ENCODE results near the gene CNGA2. TPM values are rescaled to one million over a fixed set of nuclear protein-coding genes. Genes with fewer than 3 reads are reported as not detected.

Gene CNGA2
- total and polyA plus RNA-seq, 2 donors (not counting 3 experiments of a cell fraction or from before 2014, with no cell fraction given), result not detected

DNA sequence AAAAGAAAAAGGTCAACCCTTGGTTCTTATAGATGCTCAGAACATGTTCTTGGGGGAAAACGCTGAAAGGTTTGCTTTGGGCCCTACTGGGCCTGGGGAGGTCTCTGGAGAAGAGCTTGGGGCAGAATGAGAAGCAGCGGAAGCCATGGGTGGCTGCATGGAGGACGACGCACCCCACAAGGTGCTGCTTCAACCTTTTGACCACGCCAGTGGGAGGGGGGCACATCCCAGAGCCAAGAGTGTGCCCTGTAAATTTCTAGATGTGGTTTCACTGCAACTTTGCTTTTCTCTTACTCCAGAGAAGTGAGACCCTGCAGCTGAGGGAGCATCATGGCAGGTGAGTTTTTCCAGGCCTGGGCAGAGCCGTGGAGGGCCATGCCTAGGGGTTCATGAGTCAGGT lies 36.1 kb upstream of the CNGA2 start:
- DNase-seq (ENCODE audit: low read depth, low spot score), result no peak
- H3K27me3 ChIP-seq (ENCODE audit: control insufficient read depth in 2 of 2, insufficient read depth in 2 of 2, low read length in 2 of 2), result no peaks in the 10 kb centered on the region
- no peak for TF ChIP-seq MYC (IDR thresholded peaks at IDR 0.05; ENCODE audit: low read depth, low read length)
- TF ChIP-seq EZH2 (IDR thresholded peaks at IDR 0.05; ENCODE audit: borderline replicate concordance, low read depth, low read length, severe bottlenecking), result no peak
- TF ChIP-seq FOS (IDR thresholded peaks at IDR 0.05; ENCODE audit: borderline replicate concordance, insufficient read depth, low read length), result no peak
- intact Hi-C loops (cut with micrococcal nuclease) (no loop called here), dilution Hi-C loops (cut with MboI; ENCODE audit: extremely low pct_ligation_motif_present, low sequenced_read_pairs) (no loop called here)
- H4K20me1 ChIP-seq (replicated peaks; ENCODE audit: control insufficient read depth, extremely low read depth, insufficient read depth, low read length), result no peaks in the 10 kb centered on the region
- POLR2A ChIA-PET, result no interaction called here
- H3K4me3 ChIP-seq (replicated peaks in 1 of 3; ENCODE audit: insufficient read depth in 1 of 3, low read depth in 1 of 3, low read length in 3 of 3), result no peak overlapping the region
- BruUV-seq (replicated peaks), result no TSS peak
- H2AFZ ChIP-seq (ENCODE audit: low read depth, low read length), result no peak overlapping the region
- H3K9ac ChIP-seq (replicated peaks; ENCODE audit: extremely low read depth, insufficient read depth, low read length), result no peak overlapping the region
- H3K4me1 ChIP-seq (ENCODE audit: control insufficient read depth, extremely low read depth, insufficient read depth, low read length), result no peaks in the 10 kb centered on the region
- CTCF ChIA-PET, result no interaction called here
- no peak overlapping the region for H3K27ac ChIP-seq (ENCODE audit: insufficient read depth, low read depth, low read length)
- FAIRE-seq, result no peak
- no peaks in the 10 kb centered on the region for H3K36me3 ChIP-seq (ENCODE audit: control insufficient read depth in 2 of 2, extremely low read depth in 1 of 2, insufficient read depth in 2 of 2, low read length in 2 of 2)
- no peaks in the 10 kb centered on the region for H3K9me1 ChIP-seq (replicated peaks; ENCODE audit: control insufficient read depth, extremely low read depth, insufficient read depth, low read length)
- H3K9me3 ChIP-seq (replicated peaks; ENCODE audit: control insufficient read depth, insufficient read depth, low read length), result no peaks in the 10 kb centered on the region
- no peaks in the 10 kb centered on the region for H3K79me2 ChIP-seq (ENCODE audit: control insufficient read depth, insufficient read depth, low read length)
- no peak overlapping the region for H3K4me2 ChIP-seq (ENCODE audit: insufficient read depth, low read length)

DNA sequence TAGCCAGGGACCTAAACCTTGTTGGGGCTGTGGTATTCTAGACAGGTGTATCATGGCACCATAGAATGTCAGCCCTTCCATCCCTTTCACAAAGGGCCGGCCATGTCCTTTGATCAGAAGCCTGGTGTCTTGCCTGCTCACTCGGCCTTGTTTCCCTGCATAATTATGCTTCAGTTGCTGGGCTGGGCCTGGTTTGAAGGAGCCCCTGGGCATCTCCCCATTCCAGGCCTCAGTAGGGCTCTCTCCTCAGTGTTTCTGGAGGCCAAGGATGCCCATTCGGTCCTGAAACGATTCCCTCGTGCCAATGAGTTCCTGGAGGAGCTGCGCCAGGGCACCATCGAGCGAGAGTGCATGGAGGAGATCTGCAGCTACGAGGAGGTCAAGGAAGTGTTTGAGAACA lies 34.8 kb upstream of the CNGA2 start:
- no peak for FAIRE-seq
- ChIA-PET POLR2A (no interaction called here), CTCF (no interaction called here)
- no peak for TF ChIP-seq FOS (IDR thresholded peaks at IDR 0.05; ENCODE audit: borderline replicate concordance, insufficient read depth, low read length)
- TF ChIP-seq, protein P1, sequence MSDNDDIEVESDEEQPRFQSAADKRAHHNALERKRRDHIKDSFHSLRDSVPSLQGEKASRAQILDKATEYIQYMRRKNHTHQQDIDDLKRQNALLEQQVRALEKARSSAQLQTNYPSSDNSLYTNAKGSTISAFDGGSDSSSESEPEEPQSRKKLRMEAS (IDR thresholded peaks at IDR 0.05; ENCODE audit: insufficient read depth, insufficient read length), result no peak
- H3K4me2 ChIP-seq (ENCODE audit: insufficient read depth, low read length), result no peak overlapping the region
- intact Hi-C loops (cut with micrococcal nuclease), result no loop called here
- H3K27ac ChIP-seq (ENCODE audit: insufficient read depth, low read depth, low read length), result no peak overlapping the region
- H3K79me2 ChIP-seq (ENCODE audit: control insufficient read depth, insufficient read depth, low read length), result no peaks in the 10 kb centered on the region
- H3K4me3 ChIP-seq (replicated peaks in 1 of 3; ENCODE audit: insufficient read depth in 1 of 3, low read depth in 1 of 3, low read length in 3 of 3), result no peak overlapping the region
- no peak overlapping the region for H3K9ac ChIP-seq (replicated peaks; ENCODE audit: extremely low read depth, insufficient read depth, low read length)
- no peaks in the 10 kb centered on the region for H3K9me3 ChIP-seq (replicated peaks; ENCODE audit: control insufficient read depth, insufficient read depth, low read length)
- no peaks in the 10 kb centered on the region for H3K27me3 ChIP-seq (ENCODE audit: control insufficient read depth in 2 of 2, insufficient read depth in 2 of 2, low read length in 2 of 2)
- H4K20me1 ChIP-seq (replicated peaks; ENCODE audit: control insufficient read depth, extremely low read depth, insufficient read depth, low read length), result no peaks in the 10 kb centered on the region
- no peaks in the 10 kb centered on the region for H3K9me1 ChIP-seq (replicated peaks; ENCODE audit: control insufficient read depth, extremely low read depth, insufficient read depth, low read length)
- dilution Hi-C loops (cut with MboI; ENCODE audit: extremely low pct_ligation_motif_present, low sequenced_read_pairs), result no loop called here
- no peaks in the 10 kb centered on the region for H3K4me1 ChIP-seq (ENCODE audit: control insufficient read depth, extremely low read depth, insufficient read depth, low read length)
- no peak overlapping the region for H2AFZ ChIP-seq (ENCODE audit: low read depth, low read length)
- no TSS peak for BruUV-seq (replicated peaks)
- H3K36me3 ChIP-seq (ENCODE audit: control insufficient read depth in 2 of 2, extremely low read depth in 1 of 2, insufficient read depth in 2 of 2, low read length in 2 of 2), result no peaks in the 10 kb centered on the region
- no peak for DNase-seq (ENCODE audit: low read depth, low spot score)
